HG03139 (cell line): ENCODE data around the gene SPRR5.

ENCODE experiments used
- ATAC-seq: cut with Tn5 transposase; IDR thresholded peaks from one replicate; pipeline ENCODE4 v1.9.1; 2021; ENCODE audit not compliant: unreplicated experiment

The SPRR5 gene, protein sequence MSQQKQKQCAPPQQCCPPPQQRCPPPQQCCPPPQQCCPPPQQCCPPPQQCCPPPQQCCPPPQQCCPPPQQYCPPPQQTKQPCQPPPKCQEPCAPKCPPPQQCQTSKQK

DNA sequence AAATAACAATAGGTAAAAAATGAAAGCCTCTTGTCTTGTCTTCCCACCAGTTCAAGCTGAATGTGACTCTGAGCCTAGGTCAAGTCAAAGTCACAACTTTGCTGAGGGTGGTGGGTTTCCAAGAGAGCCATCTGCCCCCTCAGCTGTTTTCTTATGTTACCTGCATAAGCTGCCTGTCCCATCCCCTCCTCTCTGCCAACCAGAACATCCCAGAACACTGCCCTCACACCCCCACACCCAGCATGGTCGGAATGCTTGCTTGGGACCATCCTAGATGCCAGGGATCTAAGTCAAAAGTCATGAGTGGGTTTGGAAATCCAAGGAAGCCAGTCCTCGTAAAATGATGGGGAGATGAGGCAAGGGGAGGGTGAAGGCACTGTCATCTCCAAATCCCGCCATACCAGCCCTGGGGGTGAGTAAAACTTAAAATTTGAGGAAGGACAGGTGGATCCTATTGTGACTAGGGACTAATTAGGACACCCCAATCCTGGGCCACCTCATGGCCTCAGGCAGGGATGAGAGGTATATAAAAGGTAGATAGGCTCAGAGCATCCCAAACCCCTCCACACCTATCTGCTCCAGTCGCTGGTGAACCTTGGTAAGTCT, at the start of gene SPRR5:
Gene SPRR5 (plus strand): TSS at position 556 of the 606 bp plus-strand sequence. CDS start 1,349 bp downstream, outside the sequence.
- ATAC-seq: no peak

DNA sequence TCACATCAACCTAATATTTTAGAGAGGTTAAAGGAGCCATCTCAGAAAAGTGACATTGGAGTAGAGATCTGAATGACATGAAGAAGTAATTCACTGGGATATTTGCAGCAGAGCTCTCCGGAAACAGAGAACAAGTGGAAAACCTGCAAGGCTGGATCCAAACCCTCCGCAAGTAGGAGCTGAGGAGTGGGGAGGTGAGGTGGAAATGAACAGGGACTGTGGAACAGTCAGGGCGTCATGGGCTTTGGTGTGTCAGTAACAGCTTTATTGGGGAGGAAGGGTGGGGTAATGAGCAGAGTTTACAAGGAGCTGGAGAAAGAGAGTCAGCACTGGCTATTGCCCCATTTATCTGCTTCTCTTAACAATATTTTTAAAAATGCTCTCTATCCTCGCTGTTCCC, 48.0 kb upstream of the SPRR5 start:
- ATAC-seq: no peak

DNA sequence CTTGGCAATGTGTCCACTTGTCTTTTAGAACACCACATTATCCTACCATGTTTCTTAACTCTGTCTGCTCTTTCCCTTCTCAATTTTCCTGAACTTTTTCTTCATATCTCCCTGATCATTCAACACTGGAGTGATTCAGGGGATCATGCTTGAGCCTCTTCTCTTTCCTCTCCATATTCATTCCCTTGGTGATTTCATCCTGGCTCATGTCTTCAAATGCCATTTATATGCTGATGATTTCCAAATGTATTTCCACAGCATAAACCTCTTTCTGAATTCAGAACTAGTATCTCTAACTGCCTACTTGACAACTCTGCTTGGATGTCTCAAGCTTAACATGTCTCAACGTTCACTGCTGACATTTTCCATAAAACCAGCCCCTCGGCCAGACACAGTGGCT, 47.1 kb upstream of the SPRR5 start:
- no peak for ATAC-seq

DNA sequence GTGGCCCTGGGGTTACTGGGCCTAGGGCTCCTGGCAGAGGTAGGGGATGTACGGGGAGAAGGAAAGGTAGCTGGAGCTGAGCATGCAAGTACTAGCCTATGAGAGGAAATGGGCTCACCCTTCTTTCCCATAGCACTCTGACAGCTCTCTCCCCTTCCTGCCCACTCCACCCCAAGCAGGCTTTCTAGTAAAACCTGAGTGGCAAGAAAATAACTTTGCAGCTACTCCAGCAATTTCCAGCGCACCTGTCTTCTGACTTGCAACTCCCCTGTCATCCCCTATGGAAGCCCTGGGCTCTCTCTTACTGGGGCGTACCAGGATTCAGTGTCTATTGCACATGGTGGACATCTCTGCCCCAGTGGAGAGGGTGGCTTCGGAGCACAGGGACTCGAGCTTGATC, 45.4 kb upstream of the SPRR5 start:
- ATAC-seq: no peak

DNA sequence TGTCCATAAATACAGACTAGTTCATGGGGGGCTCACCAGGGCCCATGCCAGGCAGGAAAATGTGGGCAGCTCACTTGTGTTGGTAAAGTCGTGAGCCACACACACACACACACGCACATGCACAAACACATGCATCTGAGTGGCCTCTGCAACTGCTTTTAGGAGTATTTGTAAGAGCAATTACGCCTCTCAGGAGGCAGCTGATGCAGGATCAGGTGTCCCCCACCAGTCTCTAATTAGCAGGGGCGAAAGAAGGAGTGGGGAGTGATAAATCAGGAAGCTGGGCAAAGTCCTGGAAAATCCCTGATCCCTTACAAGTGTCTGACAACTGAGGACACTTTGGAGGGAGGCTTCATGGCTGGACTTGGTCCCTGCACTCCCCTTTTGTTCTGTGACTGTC, 44.4 kb upstream of the SPRR5 start:
- no peak for ATAC-seq

DNA sequence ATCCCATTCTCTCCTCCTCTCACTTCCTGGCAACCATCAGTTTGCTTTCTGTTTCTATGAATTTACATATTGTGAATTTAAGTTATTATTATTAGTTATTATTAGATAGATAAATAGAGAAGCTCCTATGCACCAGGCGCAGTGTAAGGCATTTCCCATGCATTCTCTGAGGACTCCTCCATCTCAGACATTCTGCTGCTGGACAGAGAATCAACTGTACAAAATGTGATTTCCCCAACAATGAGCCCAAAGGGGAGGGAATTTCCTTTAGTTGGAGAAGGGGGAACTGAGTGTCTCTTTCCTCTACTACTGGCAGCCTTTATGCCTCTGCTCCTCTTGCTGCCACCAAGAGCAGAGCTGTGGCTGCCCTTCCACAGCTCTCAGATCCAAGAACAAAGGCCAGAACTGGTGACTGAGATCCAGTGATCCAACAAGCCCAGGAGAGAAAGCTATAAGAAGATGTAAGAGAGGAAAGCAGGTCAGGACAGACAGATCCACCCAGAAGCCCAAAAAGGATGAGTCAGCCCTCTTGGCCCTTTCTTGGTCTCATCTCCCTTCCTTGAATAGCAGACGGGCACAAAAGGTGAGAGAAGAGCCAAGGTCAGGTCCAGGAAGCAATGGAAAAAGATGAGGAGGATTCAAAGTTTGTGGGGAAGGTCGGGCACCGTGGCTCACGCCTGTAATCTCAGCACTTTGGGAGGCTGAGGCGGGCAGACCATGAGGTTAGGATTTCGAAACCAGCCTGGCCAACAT, 42.1 kb upstream of the SPRR5 start:
- ATAC-seq: no peak

DNA sequence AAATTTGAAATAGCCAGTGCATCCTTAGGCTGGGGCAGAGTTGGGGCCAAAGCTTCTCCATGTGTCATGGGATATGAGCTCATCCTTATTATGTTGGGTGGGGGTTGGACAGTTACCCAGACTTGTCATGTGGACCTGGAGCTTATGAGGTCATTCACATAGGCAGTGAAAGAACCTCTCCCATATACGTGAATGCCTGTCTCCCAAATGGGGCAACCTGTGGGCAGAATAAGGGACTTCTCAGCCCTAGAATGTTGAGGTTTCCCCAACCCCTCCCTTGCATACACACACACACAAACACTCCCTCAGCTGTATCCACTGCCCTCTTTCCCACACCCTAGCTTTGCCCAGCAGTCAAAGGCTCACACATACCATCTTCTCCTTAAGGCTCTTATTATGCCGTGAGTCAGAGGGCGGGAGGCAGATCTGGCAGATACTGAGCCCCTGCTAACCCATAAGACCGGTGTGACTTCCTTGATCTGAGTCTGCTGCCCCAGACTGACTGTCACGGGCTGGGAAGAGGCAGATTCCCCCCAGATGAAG, 40.9 kb upstream of the SPRR5 start:
- ATAC-seq: no peak

DNA sequence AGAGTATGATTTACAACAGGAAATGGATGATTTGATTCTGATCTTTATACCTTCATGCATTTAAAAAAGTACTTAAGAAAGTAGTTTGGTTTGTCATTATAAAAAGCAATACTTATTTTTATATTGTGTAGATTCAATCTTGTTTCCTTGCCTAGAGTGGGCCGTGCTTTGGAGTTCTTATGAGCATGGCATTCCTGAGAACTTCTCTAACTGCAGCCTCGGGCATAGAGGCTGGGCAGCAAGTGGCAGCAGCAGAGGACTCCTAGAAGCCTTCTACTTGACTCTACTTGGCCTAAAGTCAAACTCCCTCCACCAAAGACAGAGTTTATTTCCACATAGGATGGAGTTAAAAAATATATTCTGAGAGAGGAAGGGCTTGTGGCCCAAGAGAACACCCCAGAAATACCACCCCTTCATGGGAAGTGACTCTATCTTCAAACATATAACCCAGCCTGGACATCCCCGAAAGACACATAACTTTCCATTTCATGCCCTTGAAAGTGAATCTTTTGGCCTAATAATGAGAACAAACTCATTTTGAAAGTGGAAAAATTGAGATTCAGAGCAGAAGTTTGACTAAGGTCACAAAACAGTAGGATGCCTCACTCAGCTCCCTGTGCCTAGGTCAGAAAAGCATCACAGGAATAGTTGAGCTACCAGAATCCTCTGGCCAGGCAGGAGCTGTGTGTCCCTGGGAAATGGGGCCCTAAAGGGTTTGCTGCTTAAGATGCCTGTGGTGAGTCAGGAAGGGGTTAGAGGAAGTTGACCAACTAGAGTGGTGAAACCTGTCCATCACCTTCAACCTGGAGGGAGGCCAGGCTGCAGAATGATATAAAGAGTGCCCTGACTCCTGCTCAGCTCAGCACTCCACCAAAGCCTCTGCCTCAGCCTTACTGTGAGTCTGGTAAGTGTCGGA, 39.1 kb upstream of the SPRR5 start, which contains the start of gene IVL:
Gene IVL (plus strand): TSS at position 861 of the 916 bp plus-strand sequence. CDS start 1,252 bp downstream, outside the sequence.
- no peak for ATAC-seq

DNA sequence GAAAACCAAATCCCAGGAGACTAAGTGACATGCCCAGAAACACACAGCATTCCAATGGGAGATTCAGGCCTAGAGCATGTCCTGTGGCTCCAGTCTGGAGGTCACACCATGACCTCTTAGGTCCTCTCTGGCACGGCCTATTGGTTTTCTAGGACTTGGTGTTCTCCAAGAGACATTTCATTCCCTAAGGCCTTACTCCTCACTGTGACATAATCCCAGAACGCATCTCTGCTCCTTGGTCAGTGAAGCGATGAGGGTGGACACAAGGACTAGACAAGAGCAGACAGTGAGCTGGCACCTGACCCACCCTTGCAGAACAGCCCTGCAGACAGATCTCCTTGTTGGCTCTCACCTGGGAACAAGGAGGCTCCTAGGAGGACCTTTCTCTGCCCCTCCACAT, 37.8 kb upstream of the SPRR5 start:
- no peak for ATAC-seq

DNA sequence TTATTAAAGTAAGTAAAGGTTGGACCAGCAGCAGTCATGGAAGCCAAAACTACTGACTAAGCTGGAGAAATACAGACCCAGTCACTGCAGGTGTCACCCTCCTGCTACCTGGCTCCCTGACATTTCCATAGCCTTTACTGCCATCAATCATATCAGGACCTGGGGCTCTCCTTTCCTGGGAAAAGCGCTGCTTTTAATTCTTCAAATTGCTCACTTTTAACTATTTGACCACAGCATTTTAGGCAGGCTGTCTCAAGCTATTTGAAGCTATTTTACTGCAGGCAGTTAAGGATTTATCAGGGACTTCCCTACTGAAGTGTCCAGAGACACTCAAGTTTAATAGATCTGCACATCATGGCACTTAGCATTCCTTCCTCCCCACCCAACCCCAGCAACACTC, 34.5 kb upstream of the SPRR5 start:
- ATAC-seq: no peak

DNA sequence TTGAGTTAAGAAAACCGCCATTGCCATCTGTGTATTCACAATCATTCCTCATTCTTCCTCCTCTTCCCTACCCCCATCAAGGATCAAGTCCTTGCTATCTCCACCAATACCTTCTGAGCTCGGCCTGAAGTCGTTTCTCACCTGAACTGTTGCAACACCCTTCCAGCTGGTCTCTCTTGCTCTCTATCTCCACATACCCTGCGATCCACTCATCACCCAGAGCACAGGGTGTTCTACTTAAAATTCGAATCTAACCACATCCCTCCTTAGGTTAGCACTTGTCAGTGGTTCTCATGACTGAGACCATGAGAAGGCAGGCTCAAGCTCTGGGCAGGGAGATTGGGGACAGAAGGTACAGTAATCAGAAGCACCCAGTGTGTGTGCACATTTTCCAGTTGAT, 34.1 kb upstream of the SPRR5 start:
- no peak for ATAC-seq

DNA sequence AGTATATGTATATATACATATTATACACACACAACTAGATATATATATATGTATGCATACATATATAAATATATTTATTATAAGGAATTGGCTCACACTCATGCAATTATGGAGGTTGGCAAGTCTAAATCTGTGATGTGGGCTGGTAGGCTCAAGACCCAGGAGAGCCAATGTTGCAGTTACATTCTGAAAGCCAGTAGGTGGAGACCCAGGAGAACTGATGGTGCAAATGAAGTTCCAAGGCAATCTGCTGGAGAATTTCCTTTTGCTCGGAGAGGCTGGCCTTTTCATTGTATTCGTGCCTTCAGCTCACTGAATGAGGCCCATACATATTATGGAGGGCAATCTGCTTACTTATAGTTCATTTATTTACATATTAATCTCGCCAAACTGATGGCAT, 29.2 kb upstream of the SPRR5 start:
- no peak for ATAC-seq

DNA sequence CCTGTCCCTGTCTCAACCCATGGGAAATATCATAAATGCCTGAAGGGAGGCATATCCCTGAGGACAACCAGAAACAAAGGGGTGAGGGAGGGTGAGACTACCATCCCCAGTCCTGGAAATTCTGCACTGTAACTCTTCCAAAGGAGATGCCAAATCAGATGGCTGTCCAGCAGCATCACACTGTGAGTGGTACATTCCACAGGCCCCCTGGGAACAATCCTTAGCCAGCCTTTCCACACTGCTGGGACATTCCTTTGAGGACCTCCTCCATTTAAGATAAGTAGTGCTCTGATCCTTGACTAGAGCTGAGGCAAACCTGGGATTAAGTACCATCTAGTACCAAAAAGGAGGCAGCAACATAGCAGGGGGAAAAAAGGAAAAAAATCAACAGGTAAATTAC, 27.9 kb upstream of the SPRR5 start:
- ATAC-seq: no peak

DNA sequence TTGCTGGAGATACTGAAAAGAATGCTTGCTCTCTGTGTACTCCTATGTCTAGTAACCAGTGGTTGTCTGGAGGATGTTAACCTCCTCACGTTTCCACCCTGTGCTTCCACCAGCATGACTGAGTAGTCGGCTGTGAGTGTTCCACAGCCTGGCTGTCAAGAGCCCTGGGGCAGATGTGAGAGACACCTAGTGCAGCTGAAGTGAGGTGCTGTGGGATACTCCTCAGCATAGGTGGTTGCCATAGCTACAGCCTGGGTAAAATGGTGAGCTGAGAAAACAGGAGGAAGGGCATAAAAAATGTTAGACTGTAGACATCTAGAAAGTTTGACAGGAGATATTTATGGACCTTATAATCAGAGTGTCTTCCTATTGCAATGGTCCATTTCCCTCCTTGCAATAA, 22.8 kb upstream of the SPRR5 start:
- no peak for ATAC-seq

DNA sequence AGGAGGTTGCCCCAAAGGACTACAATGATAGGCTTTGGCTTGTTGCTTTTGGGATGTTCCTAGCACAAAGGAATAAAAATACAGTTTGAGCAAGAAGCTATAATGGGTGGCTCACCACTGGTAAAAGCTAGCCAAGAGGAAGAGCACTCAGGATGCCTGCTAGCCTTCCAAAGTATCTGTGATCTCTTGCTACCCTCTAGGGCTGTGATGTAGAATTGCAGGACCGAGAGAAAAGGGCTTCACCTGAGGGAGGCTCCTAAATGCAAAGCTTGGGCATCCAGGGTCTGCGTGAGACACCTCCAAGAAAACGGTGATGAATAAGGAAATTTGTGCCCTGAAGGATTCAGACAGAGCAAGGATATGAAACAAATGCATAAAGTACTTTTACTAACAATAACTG, 20.9 kb upstream of the SPRR5 start:
- no peak for ATAC-seq

DNA sequence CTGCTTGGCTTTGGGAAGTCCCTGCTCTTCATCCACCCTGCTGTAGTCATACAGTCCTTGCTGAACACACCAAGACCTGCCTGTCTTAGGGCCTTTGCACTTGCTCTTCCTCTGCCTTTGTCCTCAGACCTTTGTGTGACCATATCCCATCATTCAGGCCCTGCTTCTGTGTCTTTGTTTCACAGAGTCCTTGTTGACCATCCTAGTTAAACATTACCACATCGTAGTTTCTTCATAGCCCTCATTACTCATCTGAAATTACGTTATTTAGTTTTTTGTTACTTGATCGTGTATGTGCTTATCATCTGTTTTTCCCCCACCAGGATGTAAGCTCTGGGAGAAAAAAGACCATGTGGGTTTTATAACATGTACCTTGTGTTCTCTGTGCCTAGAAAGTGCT, 18.3 kb upstream of the SPRR5 start:
- ATAC-seq: no peak

DNA sequence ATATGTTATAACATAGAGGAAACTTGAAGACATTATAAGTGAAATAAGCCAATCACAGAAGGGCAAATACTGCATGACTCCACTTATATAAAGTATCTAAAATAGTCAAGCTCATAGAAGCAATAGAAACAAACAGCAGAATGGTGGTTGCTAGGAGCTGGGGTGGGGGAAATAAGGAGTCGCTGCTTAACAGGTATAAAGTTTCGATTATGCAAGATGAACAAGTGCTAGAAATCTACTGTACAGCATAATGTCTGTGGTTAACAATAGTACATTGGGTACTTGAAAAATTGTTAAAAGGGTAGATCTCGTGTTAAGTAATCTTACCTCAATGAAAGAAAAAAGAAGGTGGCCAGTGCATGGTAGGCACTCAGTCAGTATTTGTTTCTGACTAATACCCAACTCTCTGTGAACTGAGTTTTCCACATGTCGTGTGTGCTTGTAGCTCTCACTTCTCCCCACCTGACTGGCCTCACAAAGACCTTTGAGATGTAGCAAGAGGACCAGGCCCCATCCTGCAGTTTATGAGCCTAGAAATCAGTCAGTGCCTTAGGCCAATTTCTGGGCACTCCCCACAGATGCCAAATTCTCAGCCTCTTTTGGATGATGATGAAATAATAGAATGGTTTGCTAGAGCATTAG, 14.7 kb upstream of the SPRR5 start:
- no peak for ATAC-seq

DNA sequence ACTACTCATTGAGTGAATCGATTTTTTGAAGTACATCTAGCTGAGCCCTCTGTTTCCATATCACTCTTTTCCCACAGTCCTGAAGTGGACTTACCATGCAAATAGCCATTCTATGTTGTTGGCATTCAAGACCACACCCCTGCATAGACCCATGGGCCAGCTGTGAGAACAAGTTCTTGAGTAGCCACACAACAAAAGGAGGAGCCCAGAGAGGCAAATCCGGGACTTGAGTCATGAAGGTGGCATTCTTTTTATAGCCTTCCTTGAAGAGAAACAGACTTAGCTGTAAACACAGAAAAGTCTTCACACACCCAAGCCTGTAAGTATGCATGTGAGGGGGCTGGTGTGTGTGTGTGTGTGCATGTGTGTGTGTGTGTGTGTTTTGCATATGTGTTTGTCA, 13.8 kb upstream of the SPRR5 start:
- ATAC-seq: no peak

DNA sequence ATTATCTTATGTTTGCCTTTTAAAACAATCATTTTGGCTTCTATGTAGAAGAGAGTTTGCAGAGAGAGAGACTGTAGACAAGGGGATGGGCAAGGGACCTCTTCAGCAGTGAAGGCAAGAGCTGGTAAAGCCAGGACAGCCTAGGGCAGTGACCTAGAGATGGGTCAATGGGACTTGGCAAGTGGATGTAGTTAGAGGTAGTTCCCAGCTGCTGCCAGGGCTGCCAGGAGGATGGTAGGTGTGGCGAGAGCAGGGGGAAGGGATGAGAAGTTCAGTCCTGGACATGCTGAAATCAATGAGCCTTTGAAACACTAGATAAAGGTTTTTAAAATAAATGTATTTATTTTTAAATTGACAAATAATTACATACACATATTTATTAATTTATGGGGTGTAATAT, 6.4 kb upstream of the SPRR5 start:
- ATAC-seq: no peak

DNA sequence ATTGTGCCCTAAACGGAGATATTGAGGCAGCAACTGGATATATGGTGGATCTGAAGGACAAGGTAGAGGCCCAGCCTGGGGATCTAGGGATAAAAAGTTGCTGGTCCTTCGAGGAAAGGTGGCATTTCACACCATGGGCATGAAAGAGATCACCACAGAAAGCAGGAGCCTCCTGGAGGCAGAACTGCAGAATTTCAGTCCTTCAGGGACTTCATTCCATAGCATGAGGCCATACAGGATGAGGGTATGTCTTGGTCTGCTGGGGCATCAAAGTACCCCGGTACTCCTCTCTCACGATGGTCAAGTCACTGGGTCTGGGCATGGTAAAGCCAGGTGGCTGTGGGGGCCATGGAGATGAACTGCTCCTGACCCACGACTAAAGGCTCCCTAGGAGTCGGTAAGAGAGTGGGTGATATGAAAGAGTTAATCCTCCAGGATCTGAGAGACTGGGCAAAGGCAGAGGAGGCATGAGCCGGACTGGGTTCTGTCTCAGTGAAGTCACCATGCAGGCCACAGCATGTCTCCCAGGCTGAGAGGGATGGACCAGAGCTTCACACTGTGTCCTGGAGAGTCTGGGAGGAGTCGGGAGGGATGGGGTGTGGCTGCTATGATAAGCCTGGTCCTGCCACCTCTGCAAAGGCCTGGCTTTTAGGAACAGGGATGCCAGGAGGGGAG, 5.8 kb upstream of the SPRR5 start:
- ATAC-seq: no peak
